Activated T-helper 17 cell treated with anti-CD3 and anti-CD28 coated beads, Interleukin-2, amount 50 U/mL, for 72 hours (primary cell): ENCODE measurements around the gene SLC39A11. TPM values are rescaled to one million over a fixed set of nuclear protein-coding genes. Genes with fewer than 3 reads are reported as not detected.

Experiments used
- ATAC-seq: fragments of 150-1000 bp; cut with Tn5 transposase; replicated peaks from 2 replicates; pipeline ENCODE4 v1.10.0; 2021; ENCODE audit warnings: mild to moderate bottlenecking, moderate library complexity
- H3K27ac Mint-ChIP-seq: one replicate; pipeline ENCODE4 v1.8.0; 2022; ENCODE audit warnings: mixed read lengths
- H3K27me3 Mint-ChIP-seq: one replicate; pipeline ENCODE4 v1.8.0; 2022; ENCODE audit warnings: mixed read lengths
- H3K36me3 Mint-ChIP-seq: one replicate; pipeline ENCODE4 v1.8.0; 2022; ENCODE audit warnings: low read depth, mild to moderate bottlenecking, mixed read lengths
- H3K4me1 Mint-ChIP-seq: one replicate; pipeline ENCODE4 v1.8.0; 2022; ENCODE audit warnings: mixed read lengths
- H3K4me3 Mint-ChIP-seq: one replicate; pipeline ENCODE4 v1.8.0; 2022; ENCODE audit warnings: mild to moderate bottlenecking, mixed read lengths
- H3K9me3 Mint-ChIP-seq: one replicate; pipeline ENCODE4 v1.8.0; 2022; ENCODE audit warnings: mixed read lengths
- total RNA-seq, 2 donors: library from RNA; stranded (reverse); gene quantifications; one replicate each; pipeline ENCODE4 v1.2.3, GENCODE V29; 2022

Gene SLC39A11
- total RNA-seq, 2 donors from 2014 or later: 13.1 to 19.0 TPM

- no peak overlapping the region for H3K27ac Mint-ChIP-seq
Measured at GRCh38 chr17:72891627-72892026, 200.9 kb downstream of the SLC39A11 start.

GRCh38 chr17:72890711-72891110 is 201.8 kb downstream of the SLC39A11 start:
- H3K27me3 Mint-ChIP-seq: no peaks in the 10 kb centered on the region
- peak; percentile 32 for ATAC-seq
- no peak overlapping the region for H3K4me3 Mint-ChIP-seq
- H3K27ac Mint-ChIP-seq: peak overlapping the region; percentile 51
- H3K36me3 Mint-ChIP-seq: peaks cover 10% of the 10 kb centered on the region
- H3K4me1 Mint-ChIP-seq: peaks cover 28% of the 10 kb centered on the region
- H3K9me3 Mint-ChIP-seq: peaks cover 5% of the 10 kb centered on the region

More at GRCh38 chr17:72891627-72892026, 200.9 kb downstream of the SLC39A11 start:
- no peaks in the 10 kb centered on the region for H3K27me3 Mint-ChIP-seq
- peaks cover 10% of the 10 kb centered on the region for H3K36me3 Mint-ChIP-seq
- peaks cover 20% of the 10 kb centered on the region for H3K4me1 Mint-ChIP-seq
- peaks cover 3% of the 10 kb centered on the region for H3K9me3 Mint-ChIP-seq
- no peak overlapping the region for H3K4me3 Mint-ChIP-seq
- no peak for ATAC-seq

- Mint-ChIP-seq H3K4me3 (no peak overlapping the region), H3K4me1 (peaks cover 28% of the 10 kb centered on the region), H3K9me3 (peaks cover 5% of the 10 kb centered on the region), H3K36me3 (peaks cover 10% of the 10 kb centered on the region), H3K27ac (no peak overlapping the region), H3K27me3 (no peaks in the 10 kb centered on the region)
- ATAC-seq: no peak
Measured at GRCh38 chr17:72887917-72888316, 204.6 kb downstream of the SLC39A11 start.

- H3K9me3 Mint-ChIP-seq: peaks cover 5% of the 10 kb centered on the region
- no peaks in the 10 kb centered on the region for H3K27me3 Mint-ChIP-seq
- H3K36me3 Mint-ChIP-seq: peaks cover 10% of the 10 kb centered on the region
- H3K4me1 Mint-ChIP-seq: peaks cover 28% of the 10 kb centered on the region
- ATAC-seq: peak; percentile 66
- no peak overlapping the region for H3K27ac Mint-ChIP-seq
- no peak overlapping the region for H3K4me3 Mint-ChIP-seq
Measured at GRCh38 chr17:72887322-72887721, 205.2 kb downstream of the SLC39A11 start.

- Mint-ChIP-seq H3K36me3 (peaks cover 10% of the 10 kb centered on the region), H3K27ac (no peak overlapping the region), H3K4me3 (no peak overlapping the region), H3K4me1 (peaks cover 28% of the 10 kb centered on the region), H3K27me3 (no peaks in the 10 kb centered on the region), H3K9me3 (peaks cover 5% of the 10 kb centered on the region)
- ATAC-seq: no peak
Measured at GRCh38 chr17:72886622-72887021, 205.9 kb downstream of the SLC39A11 start.

GRCh38 chr17:72884066-72884465 is 208.4 kb downstream of the SLC39A11 start:
- H3K4me3 Mint-ChIP-seq: no peak overlapping the region
- peaks cover 5% of the 10 kb centered on the region for H3K9me3 Mint-ChIP-seq
- no peak for ATAC-seq
- no peak overlapping the region for H3K27ac Mint-ChIP-seq
- H3K27me3 Mint-ChIP-seq: no peaks in the 10 kb centered on the region
- peaks cover 22% of the 10 kb centered on the region for H3K4me1 Mint-ChIP-seq
- peaks cover 18% of the 10 kb centered on the region for H3K36me3 Mint-ChIP-seq

- Mint-ChIP-seq H3K4me1 (peaks cover 21% of the 10 kb centered on the region), H3K36me3 (peaks cover 16% of the 10 kb centered on the region), H3K9me3 (peaks cover 8% of the 10 kb centered on the region), H3K27me3 (no peaks in the 10 kb centered on the region), H3K4me3 (no peak overlapping the region), H3K27ac (no peak overlapping the region)
- ATAC-seq: no peak
Measured at GRCh38 chr17:72883351-72883750, 209.1 kb downstream of the SLC39A11 start.

- H3K9me3 Mint-ChIP-seq: peaks cover 11% of the 10 kb centered on the region
- H3K27ac Mint-ChIP-seq: no peak overlapping the region
- peaks cover 15% of the 10 kb centered on the region for H3K4me1 Mint-ChIP-seq
- peaks cover 17% of the 10 kb centered on the region for H3K36me3 Mint-ChIP-seq
- H3K4me3 Mint-ChIP-seq: no peak overlapping the region
- no peak for ATAC-seq
- no peaks in the 10 kb centered on the region for H3K27me3 Mint-ChIP-seq
Measured at GRCh38 chr17:72882426-72882825, 210.1 kb downstream of the SLC39A11 start.

GRCh38 chr17:72879877-72880276 is 212.6 kb downstream of the SLC39A11 start:
- H3K4me1 Mint-ChIP-seq: no peaks in the 10 kb centered on the region
- no peaks in the 10 kb centered on the region for H3K27me3 Mint-ChIP-seq
- H3K36me3 Mint-ChIP-seq: peaks cover 14% of the 10 kb centered on the region
- no peak overlapping the region for H3K27ac Mint-ChIP-seq
- H3K9me3 Mint-ChIP-seq: peaks cover 7% of the 10 kb centered on the region
- H3K4me3 Mint-ChIP-seq: no peak overlapping the region
- no peak for ATAC-seq

- H3K27ac Mint-ChIP-seq: no peak overlapping the region
- H3K9me3 Mint-ChIP-seq: peaks cover 11% of the 10 kb centered on the region
- ATAC-seq: no peak
- H3K36me3 Mint-ChIP-seq: peaks cover 21% of the 10 kb centered on the region
- no peaks in the 10 kb centered on the region for H3K4me1 Mint-ChIP-seq
- H3K4me3 Mint-ChIP-seq: no peak overlapping the region
- H3K27me3 Mint-ChIP-seq: no peaks in the 10 kb centered on the region
Measured at GRCh38 chr17:72878975-72879660, 213.4 kb downstream of the SLC39A11 start.

GRCh38 chr17:72877348-72877747 is 215.1 kb downstream of the SLC39A11 start:
- H3K9me3 Mint-ChIP-seq: peaks cover 11% of the 10 kb centered on the region
- ATAC-seq: no peak
- H3K27ac Mint-ChIP-seq: no peak overlapping the region
- no peaks in the 10 kb centered on the region for H3K27me3 Mint-ChIP-seq
- H3K36me3 Mint-ChIP-seq: peaks cover 21% of the 10 kb centered on the region
- no peak overlapping the region for H3K4me3 Mint-ChIP-seq
- peaks cover 8% of the 10 kb centered on the region for H3K4me1 Mint-ChIP-seq

GRCh38 chr17:72876413-72876812 is 216.1 kb downstream of the SLC39A11 start:
- H3K9me3 Mint-ChIP-seq: peaks cover 11% of the 10 kb centered on the region
- no peak overlapping the region for H3K27ac Mint-ChIP-seq
- H3K4me1 Mint-ChIP-seq: peaks cover 8% of the 10 kb centered on the region
- H3K4me3 Mint-ChIP-seq: no peak overlapping the region
- no peak for ATAC-seq
- H3K36me3 Mint-ChIP-seq: peaks cover 21% of the 10 kb centered on the region
- no peaks in the 10 kb centered on the region for H3K27me3 Mint-ChIP-seq

- H3K9me3 Mint-ChIP-seq: peaks cover 11% of the 10 kb centered on the region
- H3K27me3 Mint-ChIP-seq: no peaks in the 10 kb centered on the region
- peaks cover 19% of the 10 kb centered on the region for H3K36me3 Mint-ChIP-seq
- peaks cover 8% of the 10 kb centered on the region for H3K4me1 Mint-ChIP-seq
- no peak overlapping the region for H3K27ac Mint-ChIP-seq
- ATAC-seq: no peak
- H3K4me3 Mint-ChIP-seq: no peak overlapping the region
Measured at GRCh38 chr17:72875361-72875760, 217.1 kb downstream of the SLC39A11 start.

- H3K36me3 Mint-ChIP-seq: peaks cover 8% of the 10 kb centered on the region
- no peak overlapping the region for H3K4me3 Mint-ChIP-seq
- H3K27me3 Mint-ChIP-seq: no peaks in the 10 kb centered on the region
- H3K9me3 Mint-ChIP-seq: peaks cover 5% of the 10 kb centered on the region
- no peak overlapping the region for H3K27ac Mint-ChIP-seq
- H3K4me1 Mint-ChIP-seq: peaks cover 10% of the 10 kb centered on the region
- no peak for ATAC-seq
Measured at GRCh38 chr17:72872396-72872795, 220.1 kb downstream of the SLC39A11 start.

GRCh38 chr17:72870367-72870985 is 222.0 kb downstream of the SLC39A11 start:
- Mint-ChIP-seq H3K27me3 (no peaks in the 10 kb centered on the region), H3K36me3 (peaks cover 8% of the 10 kb centered on the region), H3K9me3 (peaks cover 5% of the 10 kb centered on the region), H3K4me3 (no peak overlapping the region), H3K4me1 (peaks cover 17% of the 10 kb centered on the region), H3K27ac (peak overlapping the region; percentile 17)
- ATAC-seq: no peak
